Progenitor cell of endocrine pancreas (in vitro differentiated cells): ENCODE data around the gene TPI1. TPM values are rescaled to one million over a fixed set of nuclear protein-coding genes. Genes with fewer than 3 reads are reported as not detected.

Experiments used
- DNase-seq: peaks from one replicate; pipeline ENCODE4 v3.0.0; 2021; ENCODE audit warnings: low spot score; ENCODE audit not compliant: unreplicated experiment
- H3K27ac Mint-ChIP-seq: 2 replicates; pipeline ENCODE4 v1.8.0; 2021; ENCODE audit warnings: mild to moderate bottlenecking, moderate library complexity, mixed read lengths
- H3K27me3 Mint-ChIP-seq: 2 replicates; pipeline ENCODE4 v1.8.0; 2021; ENCODE audit warnings: mixed read lengths
- H3K36me3 Mint-ChIP-seq: 2 replicates; pipeline ENCODE4 v1.8.0; 2022; ENCODE audit warnings: mixed read lengths; ENCODE audit not compliant: insufficient read depth
- H3K4me1 Mint-ChIP-seq: 2 replicates; pipeline ENCODE4 v1.8.0; 2021; ENCODE audit warnings: low read depth, mixed read lengths
- H3K4me3 Mint-ChIP-seq: 2 replicates; pipeline ENCODE4 v1.8.0; 2021; ENCODE audit warnings: low read depth, mild to moderate bottlenecking, moderate library complexity, mixed read lengths
- H3K9me3 Mint-ChIP-seq: 2 replicates; pipeline ENCODE4 v1.8.0; 2021; ENCODE audit warnings: low read depth, mixed read lengths
- CTCF ChIP-seq: fragments of 200-600 bp; sonication (generic); IDR thresholded peaks from one replicate; pipeline ENCODE4 v1.5.0; 2021; ENCODE audit warnings: antibody characterized with exemption, mild to moderate bottlenecking; ENCODE audit not compliant: unreplicated experiment
- total RNA-seq: library from RNA; stranded (reverse); gene quantifications from 2 replicates; pipeline ENCODE4 v1.2.1, GENCODE V29; 2021

TPI1 gene
- total RNA-seq, 1 donor from 2014 or later = 498 TPM

- Mint-ChIP-seq H3K4me1 (peaks cover 7% of the 10 kb centered on the region), H3K4me3 (no peak overlapping the region), H3K9me3 (no peaks in the 10 kb centered on the region), H3K36me3 (peaks cover 10% of the 10 kb centered on the region), H3K27me3 (no peaks in the 10 kb centered on the region), H3K27ac (peak overlapping the region; percentile 84)
- no peak for TF ChIP-seq CTCF
- no peak for DNase-seq
These were observed 27.0 kb upstream of the TPI1 start for GRCh38 chr12:6840330-6840729.

GRCh38 chr12:6840761-6841515 is 26.4 kb upstream of the TPI1 start, which contains the start of gene GNB3:
Gene GNB3 (plus strand): TSS chr12:6840925. CDS start chr12:6841288, 363 bp downstream.
- TF ChIP-seq CTCF = no peak
- H3K36me3 Mint-ChIP-seq = peaks cover 9% of the 10 kb centered on the region

GRCh38 chr12:6842075-6842474 is 25.3 kb upstream of the TPI1 start:
- Mint-ChIP-seq H3K27me3 (no peaks in the 10 kb centered on the region), H3K36me3 (peaks cover 12% of the 10 kb centered on the region), H3K4me1 (peaks cover 5% of the 10 kb centered on the region), H3K9me3 (no peaks in the 10 kb centered on the region), H3K4me3 (no peak overlapping the region), H3K27ac (no peak overlapping the region)
- DNase-seq = no peak
- no peak for TF ChIP-seq CTCF

More at GRCh38 chr12:6840761-6841515, 26.4 kb upstream of the TPI1 start, which contains the start of gene GNB3:
- peaks cover 5% of the 10 kb centered on the region for H3K4me1 Mint-ChIP-seq
- no peak within 1 kb of the TSS for H3K4me3 Mint-ChIP-seq
- no peaks in the 10 kb centered on the region for H3K9me3 Mint-ChIP-seq
- no peaks in the 10 kb centered on the region for H3K27me3 Mint-ChIP-seq
- DNase-seq = no peak
- peak within 1 kb of the TSS; percentile 84 for H3K27ac Mint-ChIP-seq

- Mint-ChIP-seq H3K36me3 (peaks cover 14% of the 10 kb centered on the region), H3K4me3 (no peak overlapping the region), H3K27me3 (no peaks in the 10 kb centered on the region), H3K9me3 (no peaks in the 10 kb centered on the region), H3K4me1 (peaks cover 5% of the 10 kb centered on the region), H3K27ac (peak overlapping the region; percentile 54)
- no peak for DNase-seq
- TF ChIP-seq CTCF = peak; percentile 41
These were observed 24.0 kb upstream of the TPI1 start for GRCh38 chr12:6843118-6843902.

- Mint-ChIP-seq H3K36me3 (peaks cover 9% of the 10 kb centered on the region), H3K27me3 (no peaks in the 10 kb centered on the region), H3K27ac (no peak overlapping the region), H3K4me3 (no peak overlapping the region), H3K9me3 (no peaks in the 10 kb centered on the region), H3K4me1 (peaks cover 13% of the 10 kb centered on the region)
- DNase-seq = no peak
- no peak for TF ChIP-seq CTCF
These were observed 21.9 kb upstream of the TPI1 start for GRCh38 chr12:6845395-6845794.
